ENCODE measurements around the gene CADPS2.

The CADPS2 gene

DNA sequence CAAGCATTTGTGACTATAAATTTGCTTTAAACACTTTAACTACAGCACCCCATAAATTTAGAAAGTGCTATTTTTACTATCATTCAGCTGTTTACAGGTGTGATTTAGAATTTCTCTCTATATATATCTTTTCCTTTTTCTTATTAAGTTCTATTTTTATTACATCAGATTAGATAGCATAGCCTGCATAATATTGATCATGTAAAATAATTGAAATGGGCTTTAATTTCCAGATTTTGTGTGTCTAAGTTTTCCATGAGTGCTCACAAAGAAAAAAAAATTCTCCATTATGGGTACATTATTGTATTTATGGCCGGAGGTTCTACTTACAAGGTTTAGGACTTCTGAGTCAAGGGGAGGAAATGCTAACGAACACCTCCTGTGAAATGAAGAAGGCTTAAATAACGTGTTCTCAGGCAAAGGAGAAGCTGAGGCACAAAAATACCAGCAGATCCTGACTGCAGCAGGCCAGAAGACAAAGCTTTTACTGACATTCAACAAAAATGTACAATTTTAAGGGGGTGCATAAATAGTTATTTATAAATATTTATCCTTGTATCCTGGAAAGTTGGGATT, 301.5 kb downstream of the CADPS2 start:
- DNase-seq: no peak

DNA sequence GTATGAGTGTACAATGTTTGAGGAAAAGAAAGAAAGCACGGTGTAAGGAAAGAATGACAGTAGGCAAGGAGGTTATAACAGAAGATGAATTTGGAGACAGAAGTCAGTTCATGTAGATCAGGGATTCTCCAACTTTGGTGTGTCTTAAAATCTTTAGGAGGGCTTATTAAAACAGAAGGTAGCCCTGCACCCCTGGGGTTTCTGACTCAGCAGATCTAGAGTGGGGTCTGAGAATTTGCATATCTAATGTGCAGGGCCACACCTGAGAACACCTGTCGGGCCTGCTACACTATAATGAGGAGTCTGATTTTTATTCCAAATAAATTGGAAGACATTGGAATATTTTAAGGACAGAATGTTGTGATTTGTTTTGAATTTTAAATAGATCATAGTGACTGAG, 307.9 kb downstream of the CADPS2 start:
- DNase-seq: no peak

DNA sequence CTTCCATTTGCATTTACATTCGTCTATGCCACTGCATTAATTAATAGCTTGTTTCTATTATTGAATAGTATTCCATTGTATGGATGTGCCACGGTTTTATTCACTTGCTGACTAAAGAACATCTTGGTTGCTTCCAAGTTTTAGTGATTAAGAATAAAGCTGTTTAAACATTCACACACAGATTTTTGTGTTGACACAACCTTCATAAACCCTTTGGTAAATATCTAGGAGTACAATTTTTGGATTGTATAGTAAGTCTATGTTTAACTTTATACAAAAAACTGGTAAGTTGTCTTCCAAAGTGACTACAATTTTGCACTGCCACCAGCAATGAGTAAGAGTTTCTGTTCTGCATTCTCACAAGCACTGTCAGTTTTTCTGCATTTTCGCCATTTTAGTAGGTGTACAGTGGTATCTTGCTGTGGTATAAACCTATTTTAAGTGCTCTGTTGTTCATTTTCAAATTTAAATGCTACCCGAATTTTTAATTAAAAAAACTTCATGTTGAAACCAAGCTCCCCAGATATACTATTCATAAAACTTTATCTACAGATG, 308.7 kb downstream of the CADPS2 start:
- DNase-seq: no peak

DNA sequence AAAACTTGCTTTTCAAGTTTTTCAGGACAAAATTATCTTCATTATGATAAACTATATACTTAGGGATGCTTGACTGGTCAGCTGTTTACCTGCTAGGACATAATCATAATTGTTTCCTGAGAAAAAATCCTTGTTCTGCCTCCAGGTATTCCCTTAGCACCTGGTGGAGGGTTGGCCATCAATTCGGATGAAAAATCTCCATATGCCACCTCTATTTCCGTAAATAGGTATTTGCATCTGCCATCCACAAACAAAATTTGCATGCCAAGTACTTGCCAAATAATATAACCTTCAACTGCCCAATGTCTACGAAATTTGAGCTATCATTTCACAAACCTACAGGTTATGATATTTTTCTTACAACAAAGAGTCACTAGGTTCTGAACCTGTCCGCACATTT, 313.6 kb downstream of the CADPS2 start:
- DNase-seq: no peak

DNA sequence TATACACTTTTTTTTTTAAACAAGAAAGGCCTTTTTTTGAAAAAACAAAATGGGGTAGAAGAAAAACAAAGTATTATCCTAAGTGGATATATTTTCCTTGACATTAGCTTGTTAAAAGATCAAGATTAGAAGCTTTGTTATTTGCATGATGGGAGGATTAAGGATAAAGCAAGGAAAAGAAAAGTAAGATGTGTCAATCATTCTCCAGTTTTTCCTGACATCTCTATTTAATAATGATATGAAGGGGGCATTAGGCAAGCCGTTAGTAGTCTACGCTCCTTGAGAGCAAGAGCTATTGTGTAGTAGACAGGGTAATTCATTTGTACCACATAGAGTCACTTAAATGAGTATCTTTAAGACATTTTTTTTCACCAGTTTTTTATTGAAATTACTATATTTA, 324.9 kb downstream of the CADPS2 start:
- DNase-seq: no peak

DNA sequence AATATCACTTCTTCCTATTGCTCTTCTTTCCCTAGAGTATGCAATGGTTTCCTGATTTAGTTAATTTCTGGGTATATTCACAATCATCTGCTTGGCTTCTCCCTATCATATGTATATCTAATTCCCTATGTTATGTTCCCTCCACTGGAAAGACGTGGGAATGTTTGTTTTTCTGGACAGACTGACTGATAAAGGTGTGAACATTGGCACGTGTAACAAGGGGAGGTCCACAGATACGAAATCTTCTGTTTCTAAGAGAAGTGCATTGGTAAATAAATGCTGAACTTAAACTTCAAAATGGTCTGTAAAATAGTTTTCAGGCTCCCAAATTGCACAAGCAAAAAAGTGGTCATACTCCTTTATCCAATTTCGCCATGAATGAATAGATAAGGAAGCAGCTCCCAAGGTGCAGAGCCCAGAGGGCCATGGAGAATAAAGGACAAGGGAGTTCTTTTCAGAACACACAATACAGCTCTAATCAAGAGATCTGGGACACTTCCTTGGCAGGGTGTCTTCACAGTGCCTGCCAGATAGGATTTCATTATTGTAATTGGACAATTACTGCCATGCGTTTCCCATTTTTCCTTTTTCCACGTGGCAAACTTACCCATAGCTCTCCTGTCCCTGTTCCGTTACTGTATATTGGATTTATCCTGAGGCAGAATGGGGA, 329.3 kb downstream of the CADPS2 start:
- no peak for DNase-seq

DNA sequence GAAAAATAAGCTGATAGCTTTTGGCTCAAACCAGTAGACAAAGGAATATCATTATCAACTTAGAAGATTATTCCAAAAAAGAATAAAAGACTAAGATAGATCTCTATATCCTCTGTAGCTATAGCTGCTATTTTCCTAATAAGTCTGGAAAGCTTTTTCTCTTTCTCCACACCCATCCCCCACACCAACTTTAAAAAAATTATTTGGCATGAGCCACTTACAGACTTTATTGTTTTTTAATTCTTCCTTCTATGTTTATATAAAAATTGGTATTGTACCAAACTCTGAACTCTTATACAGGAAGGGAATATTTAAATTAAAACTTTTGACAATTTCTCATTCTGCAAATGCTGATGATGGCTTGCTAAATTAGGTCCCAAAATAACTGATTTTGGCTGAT, 330.0 kb downstream of the CADPS2 start:
- DNase-seq: no peak

DNA sequence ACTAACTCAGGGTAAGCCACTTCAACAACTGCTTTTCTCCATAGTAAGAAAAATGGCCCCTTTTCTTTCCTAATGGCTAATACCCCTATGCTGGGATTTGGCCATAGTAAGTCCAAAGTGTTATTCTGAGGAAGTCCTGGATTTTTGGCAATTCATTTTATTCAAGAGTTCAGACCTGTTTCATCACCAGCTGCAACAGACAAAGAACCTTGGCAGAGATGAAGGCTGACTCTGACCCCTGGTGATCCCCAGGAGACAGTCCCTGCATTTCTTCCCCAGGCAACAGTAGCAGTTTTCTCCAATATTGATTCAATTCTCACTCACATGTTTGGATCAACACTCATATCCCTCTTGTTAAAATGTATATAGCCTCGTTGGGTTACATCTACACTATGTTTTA, 332.5 kb downstream of the CADPS2 start:
- no peak for DNase-seq

DNA sequence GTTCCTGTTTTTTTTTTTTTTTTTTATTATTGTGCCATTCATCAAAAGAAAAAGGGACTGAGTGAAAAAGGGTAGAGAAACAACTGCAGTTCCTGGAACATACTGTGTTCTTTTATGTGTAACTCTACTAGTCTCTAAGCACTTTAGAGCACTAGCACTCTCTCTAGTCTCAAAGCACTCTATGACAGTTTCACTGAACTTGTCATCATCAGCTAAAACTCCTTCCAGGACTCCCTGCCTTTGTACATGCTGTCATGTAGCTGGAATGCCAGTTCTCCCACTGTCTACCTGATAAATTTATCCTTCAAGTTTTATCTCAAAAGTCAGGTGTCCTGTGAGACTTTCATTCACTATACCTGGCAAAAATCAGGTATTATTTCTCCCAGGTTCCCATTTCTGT, 333.5 kb downstream of the CADPS2 start:
- no peak for DNase-seq

DNA sequence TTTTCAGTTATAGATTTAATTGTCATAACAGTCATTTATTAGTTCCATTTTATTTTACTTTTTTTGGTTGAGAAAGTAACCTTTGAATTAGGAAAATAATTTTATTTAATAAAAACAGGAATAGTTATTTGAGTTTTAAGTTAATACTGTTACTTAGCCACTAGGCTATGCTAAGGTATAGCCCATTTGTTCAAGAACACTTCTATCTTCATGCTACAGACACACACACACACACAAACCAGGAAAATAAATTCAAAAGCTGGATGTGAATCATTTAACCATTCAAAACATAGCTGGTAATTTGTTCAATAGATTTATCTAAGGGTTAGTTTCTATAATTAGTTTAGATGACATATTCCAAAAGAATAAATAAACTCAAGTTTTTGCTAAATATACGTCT, 335.7 kb downstream of the CADPS2 start:
- DNase-seq: no peak

DNA sequence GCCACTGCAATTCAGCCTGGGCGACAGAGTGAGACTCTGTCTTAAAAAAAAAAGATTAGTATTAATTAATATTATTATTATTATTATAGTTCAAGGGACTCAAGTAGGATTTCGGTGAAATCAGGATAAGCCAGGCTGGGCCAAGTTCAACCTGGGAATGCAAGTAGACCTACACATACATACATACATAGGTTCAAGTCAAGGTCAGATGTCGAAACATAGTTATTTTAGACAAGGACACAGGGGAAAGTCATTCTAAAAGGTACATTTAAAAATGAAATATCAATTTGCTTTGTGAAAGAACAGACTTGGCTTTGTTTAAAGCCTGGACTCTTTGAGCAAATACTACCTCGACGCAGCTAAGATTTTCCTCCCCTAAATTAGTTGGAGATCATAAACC, 336.7 kb downstream of the CADPS2 start:
- DNase-seq: no peak

DNA sequence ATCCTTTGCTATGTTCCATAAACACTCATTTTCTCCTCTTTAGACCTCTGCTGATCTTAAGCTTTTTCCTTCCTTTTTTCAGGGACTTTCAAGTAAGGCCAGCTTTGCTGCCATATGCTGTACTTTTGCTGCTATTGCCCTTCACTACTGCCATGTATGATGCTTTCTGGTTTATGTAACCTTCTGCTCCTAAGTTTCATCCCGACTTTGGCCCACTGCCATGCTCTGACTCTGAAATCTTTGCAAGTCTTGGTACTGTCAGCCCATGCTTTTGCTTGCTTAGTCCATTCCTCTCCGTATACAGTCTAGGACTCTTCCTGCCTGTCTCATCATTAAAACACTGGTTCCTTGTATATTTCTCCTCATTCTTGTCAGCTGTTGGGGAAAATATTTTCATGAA, 339.8 kb downstream of the CADPS2 start:
- no peak for DNase-seq

DNA sequence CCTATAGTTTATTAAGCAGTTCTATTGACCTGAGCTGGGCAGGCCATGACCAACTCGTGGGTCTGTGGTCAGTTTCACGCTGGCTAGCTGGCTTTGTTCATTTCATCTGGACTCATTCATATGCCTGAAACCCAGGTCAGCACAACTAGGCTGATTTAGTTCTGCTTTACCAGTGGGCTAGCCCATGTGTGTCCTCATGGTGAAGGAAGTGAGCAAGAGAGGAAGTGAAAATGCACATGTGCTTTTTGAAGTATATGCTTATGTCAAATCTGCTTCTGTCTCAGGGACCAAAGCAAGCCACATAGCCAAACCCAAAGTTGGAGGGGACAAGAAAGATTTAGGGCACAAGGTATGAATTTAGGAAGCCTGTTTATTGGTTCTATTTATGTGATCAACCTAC, 341.8 kb downstream of the CADPS2 start:
- DNase-seq: no peak

DNA sequence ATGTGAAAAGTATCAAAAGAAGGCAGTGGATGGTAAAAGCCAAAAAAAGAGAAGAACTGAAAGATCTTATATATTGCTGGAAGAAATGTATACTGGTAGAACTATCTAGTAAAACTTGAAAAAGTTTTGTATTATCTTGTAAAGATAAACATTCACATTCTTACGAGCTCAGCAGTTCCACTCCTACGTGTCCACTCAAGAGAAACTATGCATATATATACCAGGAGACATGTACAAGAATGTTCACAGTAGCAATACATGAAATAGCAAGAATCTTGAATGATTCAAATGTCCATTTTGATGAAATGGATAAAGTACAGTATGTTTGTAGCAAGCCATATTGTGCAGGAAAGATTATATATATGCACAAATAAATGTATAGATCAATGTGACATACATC, 342.4 kb downstream of the CADPS2 start:
- no peak for DNase-seq

DNA sequence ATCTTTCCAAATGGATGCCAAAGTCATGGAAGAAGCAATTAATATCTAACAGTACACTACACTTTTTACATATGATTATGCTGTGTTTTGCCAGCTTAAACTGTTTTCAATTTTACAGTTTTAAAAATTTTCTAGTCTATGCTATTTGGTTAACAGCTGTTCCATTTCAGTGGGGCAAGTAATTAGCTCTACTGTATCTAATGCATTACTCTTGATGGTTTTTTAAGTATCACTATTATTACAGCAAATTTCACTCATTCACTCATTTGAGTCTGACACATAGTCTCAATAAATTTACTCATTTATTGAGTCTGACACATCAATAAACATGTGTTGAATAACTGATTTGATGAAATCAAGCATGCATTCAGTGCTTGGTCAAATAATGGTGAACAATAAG, 343.1 kb downstream of the CADPS2 start:
- no peak for DNase-seq

DNA sequence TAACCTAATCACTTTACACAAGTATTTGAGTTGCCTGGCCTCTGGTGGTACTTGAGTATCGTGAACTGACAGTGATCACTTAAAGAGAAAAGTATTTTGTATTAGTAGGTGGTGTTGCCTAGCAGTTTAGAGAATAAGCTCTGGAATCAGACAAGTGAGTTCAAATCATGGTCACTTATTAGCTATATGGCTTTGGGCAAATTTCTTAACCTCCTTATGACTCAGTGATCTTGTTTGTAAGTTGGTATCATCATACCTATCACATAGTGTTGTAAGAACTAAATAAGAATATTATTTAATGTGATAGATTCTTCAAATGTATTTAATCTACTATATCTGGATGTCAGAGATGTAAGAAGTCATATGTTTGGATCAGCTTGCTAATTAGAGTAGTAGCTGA, 351.2 kb downstream of the CADPS2 start:
- no peak for DNase-seq

DNA sequence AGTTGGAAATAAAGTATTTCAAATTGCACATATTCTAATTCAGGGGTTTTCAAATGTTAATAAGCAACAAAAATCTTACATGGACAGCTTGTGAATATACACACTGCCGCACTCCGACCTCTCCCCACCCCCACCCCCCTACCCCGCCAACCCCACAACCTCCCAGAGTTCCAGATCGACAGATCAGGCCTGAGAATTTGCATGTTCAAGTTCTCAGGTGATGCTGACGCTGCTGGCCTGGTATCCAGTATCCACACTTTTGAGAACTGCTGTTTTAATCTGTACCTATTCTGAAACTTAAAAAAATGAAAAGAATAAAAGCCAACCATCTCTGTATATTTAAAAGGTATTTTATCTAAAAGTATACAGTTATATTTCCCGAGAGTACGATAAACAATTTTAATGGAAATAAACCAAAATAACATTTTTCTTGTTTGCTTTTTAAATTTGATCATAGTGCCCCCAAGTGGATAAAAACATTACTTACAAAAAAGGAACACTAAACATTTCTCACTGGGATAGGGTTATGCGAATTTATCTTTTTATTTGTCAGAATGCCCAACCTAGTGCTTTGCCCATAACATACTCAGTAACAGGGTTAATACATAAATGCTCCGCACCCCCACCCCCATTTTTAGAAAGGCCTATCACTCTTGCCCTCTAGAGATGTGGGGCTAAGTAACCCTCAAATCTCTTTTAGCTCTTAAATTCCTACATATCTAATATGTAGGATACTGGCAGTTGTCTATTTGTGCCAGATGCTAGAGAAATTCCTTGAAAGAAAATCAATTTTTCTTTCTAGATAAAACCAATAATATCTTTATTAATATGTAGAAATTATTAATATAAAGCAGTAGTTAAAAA, 353.6 kb downstream of the CADPS2 start:
- DNase-seq: no peak

DNA sequence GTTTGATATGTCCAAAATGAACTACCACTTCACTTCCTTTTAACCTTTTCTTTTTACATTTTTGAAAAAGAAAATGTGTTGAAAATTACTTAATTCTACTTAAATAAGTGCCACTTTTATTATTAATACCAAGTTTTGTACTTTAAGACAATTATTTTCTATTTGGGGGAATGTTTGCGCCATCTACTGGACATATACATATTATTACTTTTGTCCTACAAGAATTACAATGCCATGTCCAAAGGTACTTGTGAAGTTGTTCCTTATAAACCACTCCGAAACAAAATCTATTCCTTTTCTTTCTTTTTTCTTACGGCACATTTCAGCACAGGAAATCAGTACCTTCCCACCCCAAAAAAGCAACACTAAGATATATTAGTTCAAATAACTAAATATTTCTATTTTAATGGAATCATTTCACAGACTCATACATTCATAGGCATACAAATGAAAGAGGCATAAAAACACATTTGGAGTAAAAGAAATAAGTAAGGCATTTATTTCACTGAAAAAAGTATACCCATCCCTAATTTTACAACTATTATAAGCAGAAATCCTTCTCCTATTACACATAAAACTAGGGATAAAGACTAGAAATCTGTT, 357.3 kb downstream of the CADPS2 start:
- DNase-seq: no peak

DNA sequence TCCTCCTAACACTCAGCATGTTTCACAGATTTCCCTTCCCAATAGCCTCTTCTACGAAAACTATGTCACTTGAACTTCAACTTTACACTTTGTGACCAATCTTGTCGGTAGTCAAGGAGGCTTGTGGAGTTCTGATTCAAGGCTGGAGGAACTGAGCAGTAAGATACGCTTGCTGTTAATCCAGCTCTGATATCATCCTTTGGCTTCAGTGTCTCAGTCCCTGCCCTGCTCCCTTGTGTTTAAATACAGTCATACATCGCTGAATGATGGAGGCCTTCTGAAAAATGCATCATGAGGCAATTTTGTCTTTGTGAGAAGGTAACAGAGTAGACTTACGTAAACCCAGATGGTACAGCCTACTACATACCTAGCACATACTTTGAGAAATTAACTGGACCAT, 360.9 kb downstream of the CADPS2 start:
- DNase-seq: no peak

DNA sequence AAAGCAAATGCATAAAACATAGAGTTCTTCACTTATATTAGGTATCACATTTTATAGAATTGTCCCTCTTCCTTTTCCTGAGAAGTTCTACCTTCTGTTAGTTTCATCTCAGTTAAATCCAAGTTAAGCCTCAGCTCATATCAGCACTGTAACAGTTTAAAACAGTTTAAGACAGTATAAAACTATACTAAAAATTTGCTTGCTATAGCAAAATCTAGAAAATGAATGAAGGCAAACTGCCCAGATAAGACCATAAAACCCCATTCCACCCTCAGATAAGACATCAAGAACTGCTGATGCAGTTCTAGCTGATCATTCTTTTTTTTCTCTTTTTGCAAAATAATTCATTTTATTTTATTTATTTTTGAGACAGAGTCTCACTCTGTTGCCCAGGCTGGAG, 364.5 kb downstream of the CADPS2 start:
- no peak for DNase-seq

DNA sequence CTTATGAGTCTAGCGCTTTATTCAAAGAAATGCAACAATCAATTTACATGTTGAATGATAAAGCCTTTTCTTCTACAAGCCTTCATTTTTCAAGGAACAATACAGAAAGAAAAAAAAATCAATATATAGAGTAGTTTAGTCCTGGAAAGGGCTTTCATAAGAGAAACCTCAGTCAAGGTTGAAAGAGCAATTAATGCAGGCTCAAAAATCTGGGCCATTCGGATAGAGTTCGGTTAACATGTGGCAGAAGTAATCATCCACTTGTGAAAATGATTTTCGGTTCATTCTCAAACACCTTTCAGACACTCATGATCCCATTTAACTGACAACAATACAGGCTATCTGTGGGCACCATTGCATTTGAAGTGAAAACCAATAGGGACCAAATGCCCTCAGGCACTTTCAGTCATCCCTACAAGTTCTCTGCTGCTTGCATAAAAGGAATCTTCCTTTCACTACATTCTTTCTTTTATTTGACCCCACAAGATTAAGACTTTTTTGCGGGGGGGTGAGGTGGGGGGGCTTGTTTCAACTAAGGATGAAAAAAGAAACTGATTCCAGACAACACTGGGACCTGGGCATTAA, 365.2 kb downstream of the CADPS2 start:
- no peak for DNase-seq

DNA sequence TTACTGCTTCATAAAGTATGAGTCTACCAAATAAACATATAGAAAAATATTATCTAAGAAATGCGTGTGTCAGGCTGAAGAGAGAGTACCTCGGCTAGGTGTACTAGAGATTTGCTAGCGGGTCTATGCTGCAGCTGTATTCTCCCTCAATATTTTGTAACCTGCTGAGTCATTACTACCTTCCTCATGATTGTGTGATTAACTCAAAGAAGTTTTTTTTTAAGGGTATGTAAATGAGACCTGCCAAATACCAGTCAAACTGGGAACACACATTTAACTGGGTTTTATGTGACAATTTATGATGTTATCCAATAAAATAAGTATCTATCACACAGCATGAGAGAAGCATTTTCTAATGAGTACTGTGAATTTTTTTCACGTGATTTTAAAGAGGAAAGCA, 367.8 kb downstream of the CADPS2 start:
- no peak for DNase-seq

DNA sequence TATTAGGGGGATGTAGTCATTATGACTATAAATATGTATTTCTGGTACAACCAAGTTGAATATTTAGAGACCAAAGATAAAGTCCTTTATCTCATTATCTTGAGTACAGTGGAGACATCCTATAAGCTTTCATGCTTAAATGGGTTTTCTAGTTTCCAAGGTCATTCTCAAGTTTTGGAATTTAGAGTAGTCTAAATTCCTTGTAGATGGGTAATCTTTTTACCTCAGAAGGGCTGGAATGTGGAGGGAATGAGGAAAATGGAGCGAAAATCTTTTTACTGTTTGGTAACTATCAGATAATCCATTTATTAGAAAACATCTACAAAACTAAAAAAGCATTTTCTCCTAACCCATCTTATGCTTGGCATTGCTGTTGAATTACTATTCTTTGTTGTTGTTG, 368.7 kb downstream of the CADPS2 start:
- no peak for DNase-seq

Data from activated CD8-positive, alpha-beta memory T cell treated with anti-CD3 and anti-CD28 coated beads for 24 hours (primary cell).